Measurements from ENCODE around the gene LMO3. TPM values are rescaled to one million over a fixed set of nuclear protein-coding genes. Genes with fewer than 3 reads are reported as not detected.

Gene LMO3
- total and polyA plus RNA-seq, 2 of the 8 experiments (the other 6 are each of a cell fraction or from before 2014, with no cell fraction given): 4.7 to 16.7 TPM

DNA sequence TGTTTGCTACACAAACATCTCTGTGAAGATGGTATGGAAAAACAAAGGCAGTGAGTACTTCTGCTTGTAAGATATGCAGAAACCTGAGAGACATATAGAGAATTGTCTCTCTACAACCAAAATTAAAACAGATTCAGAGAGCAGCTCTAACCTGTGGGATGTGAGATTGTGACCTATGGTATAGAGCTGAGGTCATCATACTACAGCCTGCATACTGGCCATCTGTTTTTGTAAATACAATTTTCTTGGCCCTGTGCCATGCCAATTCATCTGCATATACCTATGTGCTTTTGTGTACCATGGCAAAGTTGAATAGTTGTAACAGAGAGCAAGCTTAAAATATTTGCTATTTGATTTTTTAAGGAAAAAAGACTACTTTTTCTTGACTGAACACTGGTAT is 99.6 kb downstream of the LMO3 start (continued):
- TF ChIP-seq, protein P1, sequence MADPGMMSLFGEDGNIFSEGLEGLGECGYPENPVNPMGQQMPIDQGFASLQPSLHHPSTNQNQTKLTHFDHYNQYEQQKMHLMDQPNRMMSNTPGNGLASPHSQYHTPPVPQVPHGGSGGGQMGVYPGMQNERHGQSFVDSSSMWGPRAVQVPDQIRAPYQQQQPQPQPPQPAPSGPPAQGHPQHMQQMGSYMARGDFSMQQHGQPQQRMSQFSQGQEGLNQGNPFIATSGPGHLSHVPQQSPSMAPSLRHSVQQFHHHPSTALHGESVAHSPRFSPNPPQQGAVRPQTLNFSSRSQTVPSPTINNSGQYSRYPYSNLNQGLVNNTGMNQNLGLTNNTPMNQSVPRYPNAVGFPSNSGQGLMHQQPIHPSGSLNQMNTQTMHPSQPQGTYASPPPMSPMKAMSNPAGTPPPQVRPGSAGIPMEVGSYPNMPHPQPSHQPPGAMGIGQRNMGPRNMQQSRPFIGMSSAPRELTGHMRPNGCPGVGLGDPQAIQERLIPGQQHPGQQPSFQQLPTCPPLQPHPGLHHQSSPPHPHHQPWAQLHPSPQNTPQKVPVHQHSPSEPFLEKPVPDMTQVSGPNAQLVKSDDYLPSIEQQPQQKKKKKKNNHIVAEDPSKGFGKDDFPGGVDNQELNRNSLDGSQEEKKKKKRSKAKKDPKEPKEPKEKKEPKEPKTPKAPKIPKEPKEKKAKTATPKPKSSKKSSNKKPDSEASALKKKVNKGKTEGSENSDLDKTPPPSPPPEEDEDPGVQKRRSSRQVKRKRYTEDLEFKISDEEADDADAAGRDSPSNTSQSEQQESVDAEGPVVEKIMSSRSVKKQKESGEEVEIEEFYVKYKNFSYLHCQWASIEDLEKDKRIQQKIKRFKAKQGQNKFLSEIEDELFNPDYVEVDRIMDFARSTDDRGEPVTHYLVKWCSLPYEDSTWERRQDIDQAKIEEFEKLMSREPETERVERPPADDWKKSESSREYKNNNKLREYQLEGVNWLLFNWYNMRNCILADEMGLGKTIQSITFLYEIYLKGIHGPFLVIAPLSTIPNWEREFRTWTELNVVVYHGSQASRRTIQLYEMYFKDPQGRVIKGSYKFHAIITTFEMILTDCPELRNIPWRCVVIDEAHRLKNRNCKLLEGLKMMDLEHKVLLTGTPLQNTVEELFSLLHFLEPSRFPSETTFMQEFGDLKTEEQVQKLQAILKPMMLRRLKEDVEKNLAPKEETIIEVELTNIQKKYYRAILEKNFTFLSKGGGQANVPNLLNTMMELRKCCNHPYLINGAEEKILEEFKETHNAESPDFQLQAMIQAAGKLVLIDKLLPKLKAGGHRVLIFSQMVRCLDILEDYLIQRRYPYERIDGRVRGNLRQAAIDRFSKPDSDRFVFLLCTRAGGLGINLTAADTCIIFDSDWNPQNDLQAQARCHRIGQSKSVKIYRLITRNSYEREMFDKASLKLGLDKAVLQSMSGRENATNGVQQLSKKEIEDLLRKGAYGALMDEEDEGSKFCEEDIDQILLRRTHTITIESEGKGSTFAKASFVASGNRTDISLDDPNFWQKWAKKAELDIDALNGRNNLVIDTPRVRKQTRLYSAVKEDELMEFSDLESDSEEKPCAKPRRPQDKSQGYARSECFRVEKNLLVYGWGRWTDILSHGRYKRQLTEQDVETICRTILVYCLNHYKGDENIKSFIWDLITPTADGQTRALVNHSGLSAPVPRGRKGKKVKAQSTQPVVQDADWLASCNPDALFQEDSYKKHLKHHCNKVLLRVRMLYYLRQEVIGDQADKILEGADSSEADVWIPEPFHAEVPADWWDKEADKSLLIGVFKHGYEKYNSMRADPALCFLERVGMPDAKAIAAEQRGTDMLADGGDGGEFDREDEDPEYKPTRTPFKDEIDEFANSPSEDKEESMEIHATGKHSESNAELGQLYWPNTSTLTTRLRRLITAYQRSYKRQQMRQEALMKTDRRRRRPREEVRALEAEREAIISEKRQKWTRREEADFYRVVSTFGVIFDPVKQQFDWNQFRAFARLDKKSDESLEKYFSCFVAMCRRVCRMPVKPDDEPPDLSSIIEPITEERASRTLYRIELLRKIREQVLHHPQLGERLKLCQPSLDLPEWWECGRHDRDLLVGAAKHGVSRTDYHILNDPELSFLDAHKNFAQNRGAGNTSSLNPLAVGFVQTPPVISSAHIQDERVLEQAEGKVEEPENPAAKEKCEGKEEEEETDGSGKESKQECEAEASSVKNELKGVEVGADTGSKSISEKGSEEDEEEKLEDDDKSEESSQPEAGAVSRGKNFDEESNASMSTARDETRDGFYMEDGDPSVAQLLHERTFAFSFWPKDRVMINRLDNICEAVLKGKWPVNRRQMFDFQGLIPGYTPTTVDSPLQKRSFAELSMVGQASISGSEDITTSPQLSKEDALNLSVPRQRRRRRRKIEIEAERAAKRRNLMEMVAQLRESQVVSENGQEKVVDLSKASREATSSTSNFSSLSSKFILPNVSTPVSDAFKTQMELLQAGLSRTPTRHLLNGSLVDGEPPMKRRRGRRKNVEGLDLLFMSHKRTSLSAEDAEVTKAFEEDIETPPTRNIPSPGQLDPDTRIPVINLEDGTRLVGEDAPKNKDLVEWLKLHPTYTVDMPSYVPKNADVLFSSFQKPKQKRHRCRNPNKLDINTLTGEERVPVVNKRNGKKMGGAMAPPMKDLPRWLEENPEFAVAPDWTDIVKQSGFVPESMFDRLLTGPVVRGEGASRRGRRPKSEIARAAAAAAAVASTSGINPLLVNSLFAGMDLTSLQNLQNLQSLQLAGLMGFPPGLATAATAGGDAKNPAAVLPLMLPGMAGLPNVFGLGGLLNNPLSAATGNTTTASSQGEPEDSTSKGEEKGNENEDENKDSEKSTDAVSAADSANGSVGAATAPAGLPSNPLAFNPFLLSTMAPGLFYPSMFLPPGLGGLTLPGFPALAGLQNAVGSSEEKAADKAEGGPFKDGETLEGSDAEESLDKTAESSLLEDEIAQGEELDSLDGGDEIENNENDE (IDR thresholded peaks at IDR 0.05; ENCODE audit: insufficient replicate concordance, low read length): no peak

All from H1 (cell line).